ENCODE data around the gene NUP210. TPM values are rescaled to one million over a fixed set of nuclear protein-coding genes. Genes with fewer than 3 reads are reported as not detected.

Gene NUP210
- total and polyA plus RNA-seq, 3 experiments from 2014 or later: 87.4 to 146 (median 143) TPM

- DNase-seq: no peak
- H3K27ac ChIP-seq (ENCODE audit: low read depth, low read length): no peak overlapping the region
- no peak overlapping the region for H3K4me3 ChIP-seq (ENCODE audit: low read length)
- H3K27ac Mint-ChIP-seq: no peak overlapping the region
- H3K36me3 Mint-ChIP-seq: peaks cover 0 to 11% (median 3%) of the 10 kb centered on the region in 3 donors
- peak overlapping the region in 6 of 7 donors; percentile 48 to 77 (median 73) for H3K4me3 Mint-ChIP-seq
- ChIA-PET POLR2A (no interaction called here), CTCF (no interaction called here)
- H3K27me3 ChIP-seq (ENCODE audit: insufficient read depth, low read length, poor library complexity, severe bottlenecking): peaks cover 38% of the 10 kb centered on the region
- H3K9me3 ChIP-seq (ENCODE audit: low read length): peaks cover 6% of the 10 kb centered on the region
- peaks cover 6 to 17% (median 7%) of the 10 kb centered on the region in 3 donors for H3K4me1 Mint-ChIP-seq
- peaks cover 6 to 19% (median 17%) of the 10 kb centered on the region in 5 donors for H3K9me3 Mint-ChIP-seq
- peaks cover 6% of the 10 kb centered on the region for H3K4me1 ChIP-seq (ENCODE audit: insufficient read depth, low read length)
- no peaks in the 10 kb centered on the region for H3K36me3 ChIP-seq (ENCODE audit: insufficient read depth, low read length)
- peaks cover 44 to 63% of the 10 kb centered on the region in 2 donors for H3K27me3 Mint-ChIP-seq
These were observed 139.2 kb downstream of the NUP210 start for GRCh38 chr3:13280811-13281506.

- Histone ChIP-seq H3K27ac (ENCODE audit: low read depth, low read length) (no peak overlapping the region), H3K27me3 (ENCODE audit: insufficient read depth, low read length, poor library complexity, severe bottlenecking) (peaks cover 34% of the 10 kb centered on the region), H3K9me3 (ENCODE audit: low read length) (peaks cover 6% of the 10 kb centered on the region), H3K4me3 (ENCODE audit: low read length) (no peak overlapping the region), H3K4me1 (ENCODE audit: insufficient read depth, low read length) (peaks cover 6% of the 10 kb centered on the region), H3K36me3 (ENCODE audit: insufficient read depth, low read length) (no peaks in the 10 kb centered on the region)
- Mint-ChIP-seq H3K4me1 (peaks cover 6 to 17% (median 7%) of the 10 kb centered on the region in 3 donors), H3K4me3 (peak overlapping the region in 1 of 7 donors; percentile 13), H3K9me3 (peaks cover 6 to 17% (median 16%) of the 10 kb centered on the region in 5 donors), H3K36me3 (peaks cover 0 to 11% (median 3%) of the 10 kb centered on the region in 3 donors), H3K27ac (no peak overlapping the region), H3K27me3 (peaks cover 37 to 61% of the 10 kb centered on the region in 2 donors)
- no peak for DNase-seq
- CTCF ChIA-PET: no interaction called here
- POLR2A ChIA-PET: no interaction called here
These were observed 139.9 kb downstream of the NUP210 start for GRCh38 chr3:13280122-13280790.

- CTCF ChIA-PET: no interaction called here
- H3K27ac Mint-ChIP-seq: no peak overlapping the region
- peaks cover 6 to 17% (median 7%) of the 10 kb centered on the region in 3 donors for H3K4me1 Mint-ChIP-seq
These were observed 140.6 kb downstream of the NUP210 start for GRCh38 chr3:13279532-13279910.

GRCh38 chr3:13278783-13279531 lies 141.2 kb downstream of the NUP210 start:
- peaks cover 6 to 17% (median 7%) of the 10 kb centered on the region in 3 donors for H3K4me1 Mint-ChIP-seq
- H3K27ac Mint-ChIP-seq: no peak overlapping the region
- H3K27me3 ChIP-seq (ENCODE audit: insufficient read depth, low read length, poor library complexity, severe bottlenecking): peaks cover 22% of the 10 kb centered on the region
- H3K4me1 ChIP-seq (ENCODE audit: insufficient read depth, low read length): peaks cover 6% of the 10 kb centered on the region
- H3K4me3 ChIP-seq (ENCODE audit: low read length): no peak overlapping the region
- no peak for DNase-seq
- peaks cover 3 to 8% (median 5%) of the 10 kb centered on the region in 5 donors for H3K9me3 Mint-ChIP-seq
- H3K27ac ChIP-seq (ENCODE audit: low read depth, low read length): no peak overlapping the region
- peaks cover 0 to 3% (median 0%) of the 10 kb centered on the region in 3 donors for H3K36me3 Mint-ChIP-seq
- ChIA-PET POLR2A (no interaction called here), CTCF (no interaction called here)
- no peak overlapping the region for H3K4me3 Mint-ChIP-seq
- H3K9me3 ChIP-seq (ENCODE audit: low read length): peaks cover 4% of the 10 kb centered on the region
- H3K36me3 ChIP-seq (ENCODE audit: insufficient read depth, low read length): no peaks in the 10 kb centered on the region
- peaks cover 25 to 58% of the 10 kb centered on the region in 2 donors for H3K27me3 Mint-ChIP-seq

More at GRCh38 chr3:13279532-13279910, 140.6 kb downstream of the NUP210 start:
- H3K27me3 ChIP-seq (ENCODE audit: insufficient read depth, low read length, poor library complexity, severe bottlenecking): peaks cover 27% of the 10 kb centered on the region
- no peak for DNase-seq
- H3K4me3 ChIP-seq (ENCODE audit: low read length): no peak overlapping the region
- peaks cover 6% of the 10 kb centered on the region for H3K4me1 ChIP-seq (ENCODE audit: insufficient read depth, low read length)
- POLR2A ChIA-PET: no interaction called here
- H3K4me3 Mint-ChIP-seq: no peak overlapping the region
- H3K9me3 Mint-ChIP-seq: peaks cover 6 to 14% (median 10%) of the 10 kb centered on the region in 5 donors
- peaks cover 6% of the 10 kb centered on the region for H3K9me3 ChIP-seq (ENCODE audit: low read length)
- peaks cover 0 to 9% (median 3%) of the 10 kb centered on the region in 3 donors for H3K36me3 Mint-ChIP-seq
- no peaks in the 10 kb centered on the region for H3K36me3 ChIP-seq (ENCODE audit: insufficient read depth, low read length)
- peaks cover 31 to 61% of the 10 kb centered on the region in 2 donors for H3K27me3 Mint-ChIP-seq
- H3K27ac ChIP-seq (ENCODE audit: low read depth, low read length): no peak overlapping the region

- no peak overlapping the region for H3K4me3 ChIP-seq (ENCODE audit: low read length)
- no peaks in the 10 kb centered on the region for H3K9me3 ChIP-seq (ENCODE audit: low read length)
- DNase-seq: no peak
- CTCF ChIA-PET: no interaction called here
- Mint-ChIP-seq H3K36me3 (no peaks in the 10 kb centered on the region), H3K9me3 (peaks cover 0 to 2% (median 0%) of the 10 kb centered on the region in 5 donors), H3K4me1 (peaks cover 3 to 9% (median 6%) of the 10 kb centered on the region in 3 donors), H3K4me3 (no peak overlapping the region), H3K27me3 (peaks cover 21 to 54% of the 10 kb centered on the region in 2 donors), H3K27ac (no peak overlapping the region)
- H3K27ac ChIP-seq (ENCODE audit: low read depth, low read length): no peak overlapping the region
- peaks cover 14% of the 10 kb centered on the region for H3K27me3 ChIP-seq (ENCODE audit: insufficient read depth, low read length, poor library complexity, severe bottlenecking)
- POLR2A ChIA-PET: no interaction called here
- H3K4me1 ChIP-seq (ENCODE audit: insufficient read depth, low read length): peaks cover 6% of the 10 kb centered on the region
- H3K36me3 ChIP-seq (ENCODE audit: insufficient read depth, low read length): no peaks in the 10 kb centered on the region
These were observed 142.1 kb downstream of the NUP210 start for GRCh38 chr3:13277860-13278531.

- Mint-ChIP-seq H3K27me3 (peaks cover 21 to 54% of the 10 kb centered on the region in 2 donors), H3K9me3 (peaks cover 0 to 2% (median 0%) of the 10 kb centered on the region in 5 donors), H3K27ac (no peak overlapping the region), H3K4me3 (no peak overlapping the region), H3K36me3 (no peaks in the 10 kb centered on the region), H3K4me1 (peaks cover 3 to 9% (median 6%) of the 10 kb centered on the region in 3 donors)
- POLR2A ChIA-PET: no interaction called here
- peaks cover 13% of the 10 kb centered on the region for H3K27me3 ChIP-seq (ENCODE audit: insufficient read depth, low read length, poor library complexity, severe bottlenecking)
- CTCF ChIA-PET: no interaction called here
- no peaks in the 10 kb centered on the region for H3K36me3 ChIP-seq (ENCODE audit: insufficient read depth, low read length)
- no peak overlapping the region for H3K4me3 ChIP-seq (ENCODE audit: low read length)
- DNase-seq: no peak
- H3K9me3 ChIP-seq (ENCODE audit: low read length): no peaks in the 10 kb centered on the region
- H3K4me1 ChIP-seq (ENCODE audit: insufficient read depth, low read length): peaks cover 6% of the 10 kb centered on the region
- H3K27ac ChIP-seq (ENCODE audit: low read depth, low read length): no peak overlapping the region
These were observed 142.8 kb downstream of the NUP210 start for GRCh38 chr3:13277196-13277813.

GRCh38 chr3:13276438-13277195 lies 143.5 kb downstream of the NUP210 start:
- peaks cover 6% of the 10 kb centered on the region for H3K27me3 ChIP-seq (ENCODE audit: insufficient read depth, low read length, poor library complexity, severe bottlenecking)
- no peaks in the 10 kb centered on the region for H3K9me3 ChIP-seq (ENCODE audit: low read length)
- no peak for DNase-seq
- Mint-ChIP-seq H3K9me3 (peaks cover 0 to 2% (median 0%) of the 10 kb centered on the region in 5 donors), H3K27me3 (peaks cover 20 to 52% of the 10 kb centered on the region in 2 donors), H3K4me3 (no peak overlapping the region), H3K4me1 (peaks cover 2 to 6% (median 4%) of the 10 kb centered on the region in 3 donors), H3K27ac (no peak overlapping the region), H3K36me3 (no peaks in the 10 kb centered on the region)
- no peaks in the 10 kb centered on the region for H3K36me3 ChIP-seq (ENCODE audit: insufficient read depth, low read length)
- CTCF ChIA-PET: no interaction called here
- H3K4me3 ChIP-seq (ENCODE audit: low read length): no peak overlapping the region
- POLR2A ChIA-PET: interaction anchor here (0.6 kb wide), 1 partner anchor 65 kb away, joined by 3 read pairs; no protein-coding TSS in a partner anchor
- no peak overlapping the region for H3K27ac ChIP-seq (ENCODE audit: low read depth, low read length)
- H3K4me1 ChIP-seq (ENCODE audit: insufficient read depth, low read length): no peaks in the 10 kb centered on the region

Measured in CD8-positive, alpha-beta memory T cell (primary cell).